GM23338 (cell line): ENCODE measurements around the gene DIP2C. TPM values are rescaled to one million over a fixed set of nuclear protein-coding genes. Genes with fewer than 3 reads are reported as not detected.

Source experiments
- ATAC-seq: fragments of 200-7000 bp; cut with Tn5 transposase; 3 replicates; pipeline ENCODE4 v1.9.1; 2020
- DNase-seq: peaks from one replicate; pipeline ENCODE4 v3.0.0-alpha.2; 2015; ENCODE audit warnings: low spot score
- H2AFZ ChIP-seq: fragments of 200-600 bp; sonication (generic); 2 replicates; pipeline ENCODE4 v1.8.0; 2016; ENCODE audit warnings: antibody characterized with exemption, mild to moderate bottlenecking, moderate library complexity
- H3F3A ChIP-seq: fragments of 200-600 bp; sonication (generic); replicated peaks from 2 replicates; pipeline ENCODE4 v1.8.0; 2017; ENCODE audit warnings: antibody characterized with exemption, mixed run types, low read depth
- H3K27ac ChIP-seq: fragments of 200-600 bp; sonication (generic); 2 replicates; pipeline ENCODE4 v1.6.1; 2016; ENCODE audit warnings: low read depth
- H3K27me3 ChIP-seq: fragments of 200-600 bp; sonication (generic); 2 replicates; pipeline ENCODE4 v1.8.0; 2016; ENCODE audit warnings: mild to moderate bottlenecking, mixed run types, moderate library complexity; ENCODE audit not compliant: insufficient read depth
- H3K36me3 ChIP-seq: fragments of 200-600 bp; sonication (generic); 2 replicates; pipeline ENCODE4 v1.8.0; 2016; ENCODE audit warnings: mild to moderate bottlenecking; ENCODE audit not compliant: insufficient read depth
- H3K4me1 ChIP-seq: fragments of 200-600 bp; sonication (generic); 2 replicates; pipeline ENCODE4 v1.8.0; 2016; ENCODE audit warnings: mild to moderate bottlenecking, moderate library complexity; ENCODE audit not compliant: insufficient read depth
- H3K4me2 ChIP-seq: fragments of 200-600 bp; sonication (generic); 2 replicates; pipeline ENCODE4 v1.7.1; 2017; ENCODE audit warnings: mixed run types
- H3K4me3 ChIP-seq: fragments of 200-600 bp; sonication (generic); 2 replicates; pipeline ENCODE4 v1.6.1; 2016; ENCODE audit warnings: mixed run types
- H3K79me2 ChIP-seq: fragments of 200-600 bp; sonication (generic); replicated peaks from 2 replicates; pipeline ENCODE4 v1.8.0; 2017; ENCODE audit warnings: mild to moderate bottlenecking; ENCODE audit not compliant: insufficient read depth
- H3K9me2 ChIP-seq: fragments of 200-600 bp; sonication (generic); 2 replicates; pipeline ENCODE4 v1.8.0; 2017; ENCODE audit not compliant: insufficient read depth
- H4K20me1 ChIP-seq: fragments of 200-600 bp; sonication (generic); replicated peaks from 2 replicates; pipeline ENCODE4 v1.8.0; 2017; ENCODE audit warnings: mild to moderate bottlenecking; ENCODE audit not compliant: insufficient read depth
- H3K27ac Mint-ChIP-seq: 2 replicates; pipeline ENCODE4 v1.8.0; 2020; ENCODE audit warnings: inconsistent platforms, mild to moderate bottlenecking, moderate library complexity, mixed read lengths
- H3K27me3 Mint-ChIP-seq: 3 replicates; pipeline ENCODE4 v1.8.0; 2022; ENCODE audit warnings: low read depth, mild to moderate bottlenecking, moderate library complexity, mixed read lengths, inconsistent platforms; ENCODE audit not compliant: insufficient read depth, poor library complexity
- H3K36me3 Mint-ChIP-seq: 3 replicates; pipeline ENCODE4 v1.8.0; 2021; ENCODE audit warnings: low read depth, mild to moderate bottlenecking, inconsistent platforms, moderate library complexity, mixed read lengths
- H3K4me1 Mint-ChIP-seq: 3 replicates; pipeline ENCODE4 v1.8.0; 2020; ENCODE audit warnings: mild to moderate bottlenecking, inconsistent platforms, mixed read lengths
- H3K4me3 Mint-ChIP-seq: 3 replicates; pipeline ENCODE4 v1.8.0; 2021; ENCODE audit warnings: moderate library complexity, mild to moderate bottlenecking, inconsistent platforms, mixed read lengths
- H3K9me3 Mint-ChIP-seq: 3 replicates; pipeline ENCODE4 v1.8.0; 2020; ENCODE audit warnings: moderate library complexity, mild to moderate bottlenecking, inconsistent platforms, mixed read lengths
- CREB1 ChIP-seq: fragments of 250-450 bp; sonication (Bioruptor Pico); IDR thresholded peaks from 2 replicates; pipeline ENCODE4 v1.5.0; 2020; ENCODE audit warnings: low read depth, mild to moderate bottlenecking, moderate library complexity
- EZH2 ChIP-seq: fragments of 200-600 bp; sonication (generic); IDR thresholded peaks from one replicate; pipeline ENCODE4 v1.8.0; 2017; ENCODE audit warnings: antibody characterized with exemption, mild to moderate bottlenecking, low read depth; ENCODE audit not compliant: unreplicated experiment
- POLR2AphosphoS5 ChIP-seq: IDR thresholded peaks from 2 replicates; pipeline ENCODE4 v1.6.1; 2016; ENCODE audit warnings: antibody characterized with exemption, low read depth
- STAT1 ChIP-seq: IDR thresholded peaks from one replicate; pipeline ENCODE4 v1.6.1; 2016; ENCODE audit warnings: antibody characterized with exemption; ENCODE audit not compliant: unreplicated experiment
- polyA plus RNA-seq: library from polyadenylated mRNA; unstranded; fragments of >200 nt; fragmentation: Nextera tagmentation; extraction: Ambion mirVana; gene quantifications from 2 replicates; pipeline ENCODE4 v1.2.1, GENCODE V29; 2016
- total RNA-seq: library from RNA; depleted of rRNA; stranded (reverse); fragments of >200 nt; shearing (Covaris generic); gene quantifications from 2 replicates; pipeline ENCODE4 v1.2.3, GENCODE V29; 2014
- TF ChIP-seq, protein P1 (sequence below): fragments of 250-450 bp; sonication (Bioruptor Pico); IDR thresholded peaks from 2 replicates; pipeline ENCODE4 v1.5.0; 2020; ENCODE audit warnings: mild to moderate bottlenecking, moderate library complexity
- TF ChIP-seq, protein P2 (sequence below): IDR thresholded peaks from one replicate; pipeline ENCODE4 v1.6.1; 2018; ENCODE audit warnings: antibody characterized with exemption; ENCODE audit not compliant: unreplicated experiment

The DIP2C gene
- total and polyA plus RNA-seq, 2 experiments from 2014 or later: 5.1 to 7.7 TPM

DNA sequence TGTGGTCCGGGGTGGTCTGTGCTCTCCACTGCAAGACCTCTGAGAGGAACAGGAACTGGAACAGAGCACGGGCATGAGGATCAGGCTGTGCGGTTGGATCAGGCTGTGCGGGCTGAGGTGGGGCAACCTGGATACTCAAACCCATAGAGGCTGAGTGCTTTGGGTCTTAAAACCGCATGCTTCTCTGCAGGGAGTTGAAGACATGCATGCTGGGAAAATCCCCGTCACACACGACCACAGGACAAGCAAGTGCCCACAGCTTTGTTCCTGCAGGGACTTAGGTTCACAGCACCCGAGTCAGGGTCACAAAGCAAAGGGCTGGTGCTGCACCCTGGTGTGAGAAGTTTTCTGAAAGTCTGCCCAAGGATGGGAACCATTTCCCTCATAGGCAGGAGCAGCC, 333.0 kb downstream of the DIP2C start:
- H4K20me1 ChIP-seq: no peaks in the 10 kb centered on the region
- no peaks in the 10 kb centered on the region for H3F3A ChIP-seq
- Mint-ChIP-seq H3K36me3 (peaks cover 8% of the 10 kb centered on the region; the same call in 1 of the 3 replicates), H3K4me3 (no peak overlapping the region), H3K4me1 (peaks cover 7% of the 10 kb centered on the region; the same call in 1 of the 3 replicates), H3K9me3 (no peaks in the 10 kb centered on the region), H3K27me3 (peaks cover 5% of the 10 kb centered on the region), H3K27ac (no peak overlapping the region)
- no peaks in the 10 kb centered on the region for H3K9me2 ChIP-seq
- ATAC-seq: no peak
- no peaks in the 10 kb centered on the region for H3K79me2 ChIP-seq
- H3K27ac ChIP-seq: no peak overlapping the region
- DNase-seq: no peak
- TF ChIP-seq, protein P1, sequence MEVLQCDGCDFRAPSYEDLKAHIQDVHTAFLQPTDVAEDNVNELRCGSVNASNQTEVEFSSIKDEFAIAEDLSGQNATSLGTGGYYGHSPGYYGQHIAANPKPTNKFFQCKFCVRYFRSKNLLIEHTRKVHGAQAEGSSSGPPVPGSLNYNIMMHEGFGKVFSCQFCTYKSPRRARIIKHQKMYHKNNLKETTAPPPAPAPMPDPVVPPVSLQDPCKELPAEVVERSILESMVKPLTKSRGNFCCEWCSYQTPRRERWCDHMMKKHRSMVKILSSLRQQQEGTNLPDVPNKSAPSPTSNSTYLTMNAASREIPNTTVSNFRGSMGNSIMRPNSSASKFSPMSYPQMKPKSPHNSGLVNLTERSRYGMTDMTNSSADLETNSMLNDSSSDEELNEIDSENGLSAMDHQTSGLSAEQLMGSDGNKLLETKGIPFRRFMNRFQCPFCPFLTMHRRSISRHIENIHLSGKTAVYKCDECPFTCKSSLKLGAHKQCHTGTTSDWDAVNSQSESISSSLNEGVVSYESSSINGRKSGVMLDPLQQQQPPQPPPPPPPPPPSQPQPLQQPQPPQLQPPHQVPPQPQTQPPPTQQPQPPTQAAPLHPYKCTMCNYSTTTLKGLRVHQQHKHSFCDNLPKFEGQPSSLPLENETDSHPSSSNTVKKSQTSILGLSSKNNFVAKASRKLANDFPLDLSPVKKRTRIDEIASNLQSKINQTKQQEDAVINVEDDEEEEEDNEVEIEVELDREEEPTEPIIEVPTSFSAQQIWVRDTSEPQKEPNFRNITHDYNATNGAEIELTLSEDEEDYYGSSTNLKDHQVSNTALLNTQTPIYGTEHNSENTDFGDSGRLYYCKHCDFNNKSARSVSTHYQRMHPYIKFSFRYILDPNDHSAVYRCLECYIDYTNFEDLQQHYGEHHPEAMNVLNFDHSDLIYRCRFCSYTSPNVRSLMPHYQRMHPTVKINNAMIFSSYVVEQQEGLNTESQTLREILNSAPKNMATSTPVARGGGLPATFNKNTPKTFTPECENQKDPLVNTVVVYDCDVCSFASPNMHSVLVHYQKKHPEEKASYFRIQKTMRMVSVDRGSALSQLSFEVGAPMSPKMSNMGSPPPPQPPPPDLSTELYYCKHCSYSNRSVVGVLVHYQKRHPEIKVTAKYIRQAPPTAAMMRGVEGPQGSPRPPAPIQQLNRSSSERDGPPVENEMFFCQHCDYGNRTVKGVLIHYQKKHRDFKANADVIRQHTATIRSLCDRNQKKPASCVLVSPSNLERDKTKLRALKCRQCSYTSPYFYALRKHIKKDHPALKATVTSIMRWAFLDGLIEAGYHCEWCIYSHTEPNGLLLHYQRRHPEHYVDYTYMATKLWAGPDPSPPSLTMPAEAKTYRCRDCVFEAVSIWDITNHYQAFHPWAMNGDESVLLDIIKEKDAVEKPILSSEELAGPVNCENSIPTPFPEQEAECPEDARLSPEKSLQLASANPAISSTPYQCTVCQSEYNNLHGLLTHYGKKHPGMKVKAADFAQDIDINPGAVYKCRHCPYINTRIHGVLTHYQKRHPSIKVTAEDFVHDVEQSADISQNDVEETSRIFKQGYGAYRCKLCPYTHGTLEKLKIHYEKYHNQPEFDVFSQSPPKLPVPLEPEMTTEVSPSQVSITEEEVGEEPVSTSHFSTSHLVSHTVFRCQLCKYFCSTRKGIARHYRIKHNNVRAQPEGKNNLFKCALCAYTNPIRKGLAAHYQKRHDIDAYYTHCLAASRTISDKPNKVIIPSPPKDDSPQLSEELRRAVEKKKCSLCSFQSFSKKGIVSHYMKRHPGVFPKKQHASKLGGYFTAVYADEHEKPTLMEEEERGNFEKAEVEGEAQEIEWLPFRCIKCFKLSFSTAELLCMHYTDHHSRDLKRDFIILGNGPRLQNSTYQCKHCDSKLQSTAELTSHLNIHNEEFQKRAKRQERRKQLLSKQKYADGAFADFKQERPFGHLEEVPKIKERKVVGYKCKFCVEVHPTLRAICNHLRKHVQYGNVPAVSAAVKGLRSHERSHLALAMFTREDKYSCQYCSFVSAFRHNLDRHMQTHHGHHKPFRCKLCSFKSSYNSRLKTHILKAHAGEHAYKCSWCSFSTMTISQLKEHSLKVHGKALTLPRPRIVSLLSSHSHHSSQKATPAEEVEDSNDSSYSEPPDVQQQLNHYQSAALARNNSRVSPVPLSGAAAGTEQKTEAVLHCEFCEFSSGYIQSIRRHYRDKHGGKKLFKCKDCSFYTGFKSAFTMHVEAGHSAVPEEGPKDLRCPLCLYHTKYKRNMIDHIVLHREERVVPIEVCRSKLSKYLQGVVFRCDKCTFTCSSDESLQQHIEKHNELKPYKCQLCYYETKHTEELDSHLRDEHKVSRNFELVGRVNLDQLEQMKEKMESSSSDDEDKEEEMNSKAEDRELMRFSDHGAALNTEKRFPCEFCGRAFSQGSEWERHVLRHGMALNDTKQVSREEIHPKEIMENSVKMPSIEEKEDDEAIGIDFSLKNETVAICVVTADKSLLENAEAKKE (CRISPR knock-in tag): no peak
- TF ChIP-seq CREB1 (CRISPR knock-in tag): no peak
- no peak for TF ChIP-seq POLR2AphosphoS5
- TF ChIP-seq, protein P2, sequence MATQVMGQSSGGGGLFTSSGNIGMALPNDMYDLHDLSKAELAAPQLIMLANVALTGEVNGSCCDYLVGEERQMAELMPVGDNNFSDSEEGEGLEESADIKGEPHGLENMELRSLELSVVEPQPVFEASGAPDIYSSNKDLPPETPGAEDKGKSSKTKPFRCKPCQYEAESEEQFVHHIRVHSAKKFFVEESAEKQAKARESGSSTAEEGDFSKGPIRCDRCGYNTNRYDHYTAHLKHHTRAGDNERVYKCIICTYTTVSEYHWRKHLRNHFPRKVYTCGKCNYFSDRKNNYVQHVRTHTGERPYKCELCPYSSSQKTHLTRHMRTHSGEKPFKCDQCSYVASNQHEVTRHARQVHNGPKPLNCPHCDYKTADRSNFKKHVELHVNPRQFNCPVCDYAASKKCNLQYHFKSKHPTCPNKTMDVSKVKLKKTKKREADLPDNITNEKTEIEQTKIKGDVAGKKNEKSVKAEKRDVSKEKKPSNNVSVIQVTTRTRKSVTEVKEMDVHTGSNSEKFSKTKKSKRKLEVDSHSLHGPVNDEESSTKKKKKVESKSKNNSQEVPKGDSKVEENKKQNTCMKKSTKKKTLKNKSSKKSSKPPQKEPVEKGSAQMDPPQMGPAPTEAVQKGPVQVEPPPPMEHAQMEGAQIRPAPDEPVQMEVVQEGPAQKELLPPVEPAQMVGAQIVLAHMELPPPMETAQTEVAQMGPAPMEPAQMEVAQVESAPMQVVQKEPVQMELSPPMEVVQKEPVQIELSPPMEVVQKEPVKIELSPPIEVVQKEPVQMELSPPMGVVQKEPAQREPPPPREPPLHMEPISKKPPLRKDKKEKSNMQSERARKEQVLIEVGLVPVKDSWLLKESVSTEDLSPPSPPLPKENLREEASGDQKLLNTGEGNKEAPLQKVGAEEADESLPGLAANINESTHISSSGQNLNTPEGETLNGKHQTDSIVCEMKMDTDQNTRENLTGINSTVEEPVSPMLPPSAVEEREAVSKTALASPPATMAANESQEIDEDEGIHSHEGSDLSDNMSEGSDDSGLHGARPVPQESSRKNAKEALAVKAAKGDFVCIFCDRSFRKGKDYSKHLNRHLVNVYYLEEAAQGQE: no peak
- TF ChIP-seq STAT1: no peak
- no peak for TF ChIP-seq EZH2
- no peaks in the 10 kb centered on the region for H3K4me1 ChIP-seq
- no peaks in the 10 kb centered on the region for H3K27me3 ChIP-seq
- no peak overlapping the region for H3K4me3 ChIP-seq
- no peak overlapping the region for H3K4me2 ChIP-seq
- H2AFZ ChIP-seq: no peak overlapping the region
- H3K36me3 ChIP-seq: no peaks in the 10 kb centered on the region
